C4-2B (cell line): ENCODE data around the gene PARD3.

Experiments
- H3K27ac ChIP-seq: fragments of 450-650 bp; 2 replicates; pipeline ENCODE4 v1.5.1; 2017
- ZFX ChIP-seq: fragments of 450-650 bp; IDR thresholded peaks from 2 replicates; pipeline ENCODE4 v1.6.1; 2017
- TF ChIP-seq, protein P1 (sequence below): fragments of 450-650 bp; conservative IDR thresholded peaks from 2 replicates; pipeline ENCODE4 v1.5.1; 2017; ENCODE audit warnings: mild to moderate bottlenecking

Gene PARD3

DNA sequence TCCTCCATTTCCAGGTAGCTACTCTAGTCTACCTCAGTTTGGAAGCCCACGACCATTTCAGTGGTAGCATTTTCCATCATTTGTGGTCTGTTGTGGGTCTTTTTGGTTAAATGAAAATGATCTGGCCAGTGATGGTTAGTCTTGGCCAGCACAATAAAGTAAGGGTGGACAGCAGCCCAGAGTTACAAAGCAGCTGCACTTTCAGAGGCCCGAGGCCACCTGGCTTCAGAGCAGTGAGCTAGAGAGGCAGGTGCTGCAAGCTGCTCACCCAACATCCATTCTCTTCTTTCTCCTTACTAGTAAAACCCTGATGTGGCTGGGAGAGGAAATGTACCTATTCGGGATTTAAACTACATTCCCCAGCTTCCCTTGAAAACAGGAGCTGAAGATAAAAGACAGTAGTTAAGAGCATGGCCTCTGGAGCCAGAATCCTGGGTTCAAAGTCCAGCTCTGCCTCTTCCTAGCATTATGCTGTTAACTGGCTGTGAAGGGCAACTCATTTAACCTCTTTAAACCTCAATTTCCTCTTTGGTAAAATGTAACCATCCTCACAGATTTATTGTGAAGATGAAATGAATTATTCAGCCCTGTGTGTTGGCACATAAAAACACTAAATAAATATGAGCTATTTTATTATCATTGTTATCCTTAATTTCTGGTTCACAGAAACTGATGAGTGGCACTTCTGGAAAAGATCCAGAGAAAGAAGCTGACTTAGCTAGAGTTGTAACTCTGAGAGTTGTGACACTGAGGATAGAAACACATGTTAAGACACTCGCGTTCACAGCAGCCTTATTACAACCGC lies 517.4 kb downstream of the PARD3 start:
- TF ChIP-seq ZFX = no peak
- TF ChIP-seq, protein P1, sequence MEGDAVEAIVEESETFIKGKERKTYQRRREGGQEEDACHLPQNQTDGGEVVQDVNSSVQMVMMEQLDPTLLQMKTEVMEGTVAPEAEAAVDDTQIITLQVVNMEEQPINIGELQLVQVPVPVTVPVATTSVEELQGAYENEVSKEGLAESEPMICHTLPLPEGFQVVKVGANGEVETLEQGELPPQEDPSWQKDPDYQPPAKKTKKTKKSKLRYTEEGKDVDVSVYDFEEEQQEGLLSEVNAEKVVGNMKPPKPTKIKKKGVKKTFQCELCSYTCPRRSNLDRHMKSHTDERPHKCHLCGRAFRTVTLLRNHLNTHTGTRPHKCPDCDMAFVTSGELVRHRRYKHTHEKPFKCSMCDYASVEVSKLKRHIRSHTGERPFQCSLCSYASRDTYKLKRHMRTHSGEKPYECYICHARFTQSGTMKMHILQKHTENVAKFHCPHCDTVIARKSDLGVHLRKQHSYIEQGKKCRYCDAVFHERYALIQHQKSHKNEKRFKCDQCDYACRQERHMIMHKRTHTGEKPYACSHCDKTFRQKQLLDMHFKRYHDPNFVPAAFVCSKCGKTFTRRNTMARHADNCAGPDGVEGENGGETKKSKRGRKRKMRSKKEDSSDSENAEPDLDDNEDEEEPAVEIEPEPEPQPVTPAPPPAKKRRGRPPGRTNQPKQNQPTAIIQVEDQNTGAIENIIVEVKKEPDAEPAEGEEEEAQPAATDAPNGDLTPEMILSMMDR = no peak
- H3K27ac ChIP-seq = no peak overlapping the region

DNA sequence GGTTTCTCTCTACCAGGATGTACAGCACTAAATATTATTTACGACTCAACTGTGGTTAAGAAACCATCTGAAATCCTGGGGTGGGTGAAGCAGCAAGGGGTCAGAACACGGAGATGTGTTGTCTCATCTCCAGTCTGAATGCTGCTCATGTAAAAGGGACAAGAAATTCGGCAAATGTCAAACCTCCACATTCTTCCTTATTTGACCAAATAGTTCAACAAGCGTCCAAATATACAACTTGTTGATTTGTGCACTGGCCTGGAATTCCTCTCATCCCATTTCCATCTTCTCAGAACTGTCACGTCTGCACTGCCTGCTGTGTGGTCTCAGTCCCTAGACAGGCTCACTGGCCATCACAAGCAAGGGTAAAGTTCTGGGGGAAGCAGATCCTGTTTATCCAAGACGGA lies 520.0 kb downstream of the PARD3 start:
- no peak for TF ChIP-seq ZFX
- TF ChIP-seq, protein P1 = no peak
- H3K27ac ChIP-seq = no peak overlapping the region

DNA sequence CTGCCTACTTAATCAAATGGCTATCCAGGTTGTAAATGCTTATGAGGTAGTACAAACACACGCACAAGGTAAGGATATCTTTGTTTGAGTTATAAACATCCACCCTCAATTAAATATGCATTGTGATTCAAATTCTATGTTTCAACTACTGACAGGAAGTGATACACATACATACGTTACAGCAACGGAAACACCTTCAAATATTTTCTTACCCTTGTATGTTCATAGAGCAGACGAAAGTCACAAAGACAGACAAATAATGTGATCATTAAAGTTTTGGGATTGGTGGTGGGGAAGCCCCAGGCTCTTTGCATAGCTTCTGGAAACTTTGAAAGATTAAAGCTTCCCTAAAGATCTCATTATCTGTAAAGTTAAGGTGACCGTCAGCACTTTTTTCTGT lies 521.0 kb downstream of the PARD3 start:
- H3K27ac ChIP-seq = no peak overlapping the region
- no peak for TF ChIP-seq ZFX
- TF ChIP-seq, protein P1 = no peak

GRCh38 chr10:34292675-34293074 lies 522.4 kb downstream of the PARD3 start:
- TF ChIP-seq, protein P1 = no peak
- no peak for TF ChIP-seq ZFX
- no peak overlapping the region for H3K27ac ChIP-seq

GRCh38 chr10:34292194-34292565 lies 522.9 kb downstream of the PARD3 start:
- H3K27ac ChIP-seq = no peak overlapping the region
- TF ChIP-seq, protein P1 = no peak
- TF ChIP-seq ZFX = no peak

DNA sequence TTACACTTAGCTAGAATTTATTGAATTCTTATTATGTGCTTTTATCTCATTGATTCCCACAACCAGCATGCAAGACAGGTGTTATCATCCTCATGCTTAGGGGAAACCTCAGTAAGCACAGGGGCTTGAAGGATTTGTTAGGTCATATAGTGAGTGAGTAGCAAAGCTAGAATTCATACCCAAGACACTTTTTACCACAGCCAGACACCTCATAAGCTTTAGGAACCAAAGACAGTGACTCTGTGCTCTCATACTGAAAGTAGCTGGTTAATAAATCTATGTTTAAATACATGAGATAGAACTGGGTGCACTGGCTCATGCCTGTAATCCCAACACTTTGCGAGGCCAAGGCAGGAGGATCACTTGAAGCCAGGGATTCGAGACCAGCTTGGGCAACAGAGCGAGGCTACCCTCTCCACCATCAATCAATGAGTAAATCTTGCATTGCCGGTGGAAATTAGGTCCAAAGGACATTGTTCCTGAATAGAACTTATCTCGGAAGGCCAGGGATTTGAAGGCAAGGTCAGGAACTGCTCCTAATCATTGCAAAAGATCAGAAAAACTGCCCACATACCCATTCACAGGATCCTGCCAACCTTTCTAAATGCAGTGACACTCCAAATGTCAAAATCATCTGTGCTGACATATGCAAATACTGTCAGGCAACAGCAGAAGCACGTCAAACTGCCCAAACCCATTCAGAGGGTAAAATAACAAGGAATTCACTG lies 523.5 kb downstream of the PARD3 start:
- TF ChIP-seq, protein P1 = no peak
- no peak for TF ChIP-seq ZFX
- H3K27ac ChIP-seq = no peak overlapping the region

- TF ChIP-seq ZFX = no peak
- TF ChIP-seq, protein P1 = no peak
- no peak overlapping the region for H3K27ac ChIP-seq
These were observed 524.5 kb downstream of the PARD3 start for GRCh38 chr10:34290412-34291081.
